ENCODE data around the gene MAP4K4. TPM values are rescaled to one million over a fixed set of nuclear protein-coding genes. Genes with fewer than 3 reads are reported as not detected.

The MAP4K4 gene
- total RNA-seq, 3 donors from 2014 or later = 26.4 to 54.6 (median 34.2) TPM

GRCh38 chr2:101775636-101776035, 78.1 kb downstream of the MAP4K4 start:
- ATAC-seq = no peak
- intact Hi-C loops (cut with DNase I, micrococcal nuclease) = no loop called here
- no peak for DNase-seq
- Histone ChIP-seq H3K36me3 (ENCODE audit: low read depth) (no peaks in the 10 kb centered on the region), H3K4me1 (ENCODE audit: low read depth) (no peaks in the 10 kb centered on the region), H3K9me3 (no peaks in the 10 kb centered on the region), H3K4me3 (no peak overlapping the region)
- TF ChIP-seq CTCF (IDR thresholded peaks at IDR 0.05) = no peak

- Histone ChIP-seq H3K36me3 (ENCODE audit: low read depth) (no peaks in the 10 kb centered on the region), H3K4me3 (no peak overlapping the region), H3K9me3 (no peaks in the 10 kb centered on the region), H3K4me1 (ENCODE audit: low read depth) (no peaks in the 10 kb centered on the region)
- no peak for TF ChIP-seq CTCF (IDR thresholded peaks at IDR 0.05)
- intact Hi-C loops (cut with DNase I, micrococcal nuclease) = no loop called here
- ATAC-seq (no peak), DNase-seq (no peak)
Observed at GRCh38 chr2:101776172-101777043, 78.9 kb downstream of the MAP4K4 start.

GRCh38 chr2:101777337-101777736, 79.8 kb downstream of the MAP4K4 start:
- no peak for TF ChIP-seq CTCF (IDR thresholded peaks at IDR 0.05)
- no peaks in the 10 kb centered on the region for H3K4me1 ChIP-seq (ENCODE audit: low read depth)
- ATAC-seq = no peak
- no peaks in the 10 kb centered on the region for H3K36me3 ChIP-seq (ENCODE audit: low read depth)
- DNase-seq = no peak
- no peaks in the 10 kb centered on the region for H3K9me3 ChIP-seq
- intact Hi-C loops (cut with DNase I, micrococcal nuclease) = no loop called here
- H3K4me3 ChIP-seq = no peak overlapping the region

- H3K4me1 ChIP-seq (ENCODE audit: low read depth) = no peaks in the 10 kb centered on the region
- ATAC-seq = no peak
Observed at GRCh38 chr2:101778102-101778501, 80.6 kb downstream of the MAP4K4 start.

GRCh38 chr2:101779190-101779589, 81.7 kb downstream of the MAP4K4 start:
- no peak for ATAC-seq
- Histone ChIP-seq H3K9me3 (no peaks in the 10 kb centered on the region), H3K4me3 (no peak overlapping the region), H3K36me3 (ENCODE audit: low read depth) (no peaks in the 10 kb centered on the region), H3K4me1 (ENCODE audit: low read depth) (no peaks in the 10 kb centered on the region)
- no peak for DNase-seq
- TF ChIP-seq CTCF (IDR thresholded peaks at IDR 0.05) = no peak
- intact Hi-C loops (cut with DNase I, micrococcal nuclease) = no loop called here

More at GRCh38 chr2:101778102-101778501, 80.6 kb downstream of the MAP4K4 start:
- H3K9me3 ChIP-seq = no peaks in the 10 kb centered on the region
- H3K36me3 ChIP-seq (ENCODE audit: low read depth) = no peaks in the 10 kb centered on the region
- intact Hi-C loops (cut with DNase I, micrococcal nuclease) = no loop called here
- DNase-seq = no peak
- no peak overlapping the region for H3K4me3 ChIP-seq
- TF ChIP-seq CTCF (IDR thresholded peaks at IDR 0.05) = no peak

Data from mucosa of descending colon (tissue), 3 donors.